Measurements from ENCODE around the gene C17orf107. TPM values are rescaled to one million over a fixed set of nuclear protein-coding genes. Genes with fewer than 3 reads are reported as not detected.

The C17orf107 gene
- total and polyA plus RNA-seq, 2 donors (not counting 1 experiment from before 2014, with no cell fraction given) = 3.9 to 4.6 TPM

GRCh38 chr17:4947411-4948165 lies 48.3 kb downstream of the C17orf107 start:
- intact Hi-C loops (cut with micrococcal nuclease) = loop anchor here (1.0 to 10.0 kb wide), 8 partner anchors 7 to 985 kb away; partner anchors contain the start of genes ARRB2, ATP2A3, INCA1 and KIF1C
- Histone ChIP-seq H3K4me3 (ENCODE audit: control extremely low read depth in 1 of 5, extremely low read depth in 1 of 5, insufficient read depth in 1 of 5, low read depth in 2 of 5, low read length in 4 of 5) (peak overlapping the region; percentile 70 to 99 (median 99)), H3K4me1 (ENCODE audit: control insufficient read depth in 2 of 2, insufficient read depth in 2 of 2, low read length in 2 of 2) (peaks cover 50 to 58% of the 10 kb centered on the region in 2 donors), H3K9me3 (ENCODE audit: control extremely low read depth in 1 of 3, control insufficient read depth in 2 of 3, insufficient read depth in 1 of 3, low read length in 2 of 3) (no peaks in the 10 kb centered on the region), H3K4me2 (replicated peaks; ENCODE audit: low read depth, low read length, poor library complexity, severe bottlenecking) (peak overlapping the region; percentile 98), H3K27ac (ENCODE audit: low read length in 2 of 2) (peak overlapping the region; percentile 93 to 94), H4K20me1 (ENCODE audit: control insufficient read depth, insufficient read depth, low read length, poor library complexity, severe bottlenecking) (peaks cover 43% of the 10 kb centered on the region), H2AFZ (ENCODE audit: insufficient read depth, low read depth, low read length, poor library complexity, severe bottlenecking) (peak overlapping the region; percentile 97), H3K36me3 (replicated peaks in 1 of 2; ENCODE audit: control extremely low read depth in 1 of 2, control insufficient read depth in 1 of 2, extremely low read depth in 1 of 2, insufficient read depth in 2 of 2, low read length in 1 of 2) (peaks cover 0 to 38% of the 10 kb centered on the region in 2 experiments), H3K79me2 (ENCODE audit: control insufficient read depth, insufficient read depth, low read length) (peaks cover 56% of the 10 kb centered on the region), H3K9ac (ENCODE audit: low read length) (peak overlapping the region; percentile 97), H3K27me3 (replicated peaks in 1 of 4; ENCODE audit: control extremely low read depth in 1 of 4, control insufficient read depth in 3 of 4, insufficient read depth in 4 of 4, low read length in 3 of 4) (no peaks in the 10 kb centered on the region)
- Mint-ChIP-seq H3K9me3 (ENCODE audit: insufficient read depth) (no peaks in the 10 kb centered on the region), H3K4me1 (peaks cover 58% of the 10 kb centered on the region), H3K27ac (peak overlapping the region; percentile 99), H3K27me3 (no peaks in the 10 kb centered on the region), H3K4me3 (peak overlapping the region; percentile 98)
- WGBS (ENCODE audit: insufficient coverage) = 0% methylated on average over 44 of the region's 56 CpGs
- ChIA-PET POLR2A (interaction anchor here (0.6 to 4.9 kb wide), 11 partner anchors 8 to 980 kb away, joined by 3 to 81 read pairs (median 4); partner anchors contain the start of genes INCA1, KIF1C, RNF167 and SLC25A11), CTCF (interaction anchor here (1.3 to 3.0 kb wide), 5 partner anchors 11 to 50 kb away, joined by 3 to 16 read pairs (median 4); partner anchors contain the start of genes CHRNE, INCA1, KIF1C and SPAG7)
- DNase-seq (peak; percentile 73), ATAC-seq (ENCODE audit: low read depth) (peak; percentile 8)
- TF ChIP-seq EZH2 (IDR thresholded peaks at IDR 0.05; ENCODE audit: borderline replicate concordance, insufficient read depth, low read depth, low read length, poor library complexity, severe bottlenecking) (no peak), CTCF (IDR thresholded peaks at IDR 0.05) (no peak)
